NCI-H748 (cell line): Measurements from ENCODE around the gene TEAD1.

Experiments used
- DNase-seq: peaks from one replicate; lab custom pipeline; 2025; ENCODE audit not compliant: unreplicated experiment; lab: John Stamatoyannopoulos, UW

Gene TEAD1

GRCh38 chr11:12673924-12674570 is at the start of gene TEAD1:
Gene TEAD1, plus strand, starts transcription at chr11:12674421.
- DNase-seq = peak; percentile 91

- no peak for DNase-seq
These were observed 49.6 kb upstream of the TEAD1 start for GRCh38 chr11:12624595-12624994.

GRCh38 chr11:12625438-12626071 is 48.7 kb upstream of the TEAD1 start:
- no peak for DNase-seq

GRCh38 chr11:12626616-12627015 is 47.6 kb upstream of the TEAD1 start:
- no peak for DNase-seq

GRCh38 chr11:12628314-12628713 is 45.9 kb upstream of the TEAD1 start:
- no peak for DNase-seq

- no peak for DNase-seq
These were observed 44.5 kb upstream of the TEAD1 start for GRCh38 chr11:12629601-12630313.

GRCh38 chr11:12631651-12632050 is 42.6 kb upstream of the TEAD1 start:
- DNase-seq = no peak

GRCh38 chr11:12634329-12634728 is 39.9 kb upstream of the TEAD1 start:
- no peak for DNase-seq

GRCh38 chr11:12636871-12637410 is 37.3 kb upstream of the TEAD1 start:
- DNase-seq = no peak

GRCh38 chr11:12639388-12639787 is 34.8 kb upstream of the TEAD1 start:
- DNase-seq = no peak

GRCh38 chr11:12640355-12640754 is 33.9 kb upstream of the TEAD1 start:
- DNase-seq = no peak

- DNase-seq = no peak
These were observed 33.0 kb upstream of the TEAD1 start for GRCh38 chr11:12640926-12641849.

GRCh38 chr11:12642040-12642439 is 32.2 kb upstream of the TEAD1 start:
- DNase-seq = no peak

- no peak for DNase-seq
These were observed 31.3 kb upstream of the TEAD1 start for GRCh38 chr11:12642806-12643428.

GRCh38 chr11:12646478-12646877 is 27.7 kb upstream of the TEAD1 start:
- no peak for DNase-seq

GRCh38 chr11:12653729-12654128 is 20.5 kb upstream of the TEAD1 start:
- DNase-seq = no peak

GRCh38 chr11:12655842-12656241 is 18.4 kb upstream of the TEAD1 start:
- no peak for DNase-seq

- DNase-seq = no peak
These were observed 16.9 kb upstream of the TEAD1 start for GRCh38 chr11:12657336-12657735.

GRCh38 chr11:12657981-12658380 is 16.2 kb upstream of the TEAD1 start:
- no peak for DNase-seq

- no peak for DNase-seq
These were observed 12.0 kb upstream of the TEAD1 start for GRCh38 chr11:12662101-12662689.
